ENCODE measurements around the gene SLC23A1.

- TF ChIP-seq CTCF (conservative IDR thresholded peaks at IDR 0.05; ENCODE audit: low read depth, low read length) (no peak), EZH2 (IDR thresholded peaks at IDR 0.05; ENCODE audit: borderline replicate concordance, low read depth, low read length, poor library complexity, severe bottlenecking) (no peak)
Observed at GRCh38 chr5:139406963-139407362, 23.9 kb upstream of the SLC23A1 start.

Measured in A673 (cell line).